H1 (cell line): ENCODE results near the gene SLC6A3.

Experiments used
- CEBPB ChIP-seq: IDR thresholded peaks from 2 replicates; pipeline ENCODE4 v1.6.1; 2012; ENCODE audit warnings: low read depth, low read length
- CHD2 ChIP-seq: IDR thresholded peaks from 2 replicates; pipeline ENCODE4 v1.6.1; 2012; ENCODE audit warnings: low read length, improper control_type of control experiment
- CTCF ChIP-seq, 3 experiments: IDR thresholded peaks; 1 replicate in 2 of 3; 2 replicates in 1 of 3; pipeline versions ENCODE4 v1.5.1 to v1.6.1; 2011; ENCODE audit warnings: low read length in 3 of 3, mild to moderate bottlenecking in 3 of 3, inconsistent platforms in 2 of 3, low read depth in 1 of 3, moderate library complexity in 1 of 3; ENCODE audit not compliant: insufficient read depth in 1 of 3; ENCODE audit errors: control extremely low read depth in 1 of 3
- EZH2 ChIP-seq: fragments of 200-600 bp; sonication (generic); IDR thresholded peaks from 2 replicates; pipeline ENCODE4 v1.7.1; 2012; ENCODE audit warnings: low read depth, mild to moderate bottlenecking, moderate library complexity, low read length, inconsistent platforms; ENCODE audit not compliant: severe bottlenecking
- JUND ChIP-seq: IDR thresholded peaks from 2 replicates; pipeline ENCODE4 v1.6.1; 2011; ENCODE audit warnings: mild to moderate bottlenecking, improper control_type of control experiment, low read length
- PHF8 ChIP-seq: fragments of 200-600 bp; sonication (generic); conservative IDR thresholded peaks from 2 replicates; pipeline ENCODE4 v1.7.1; 2012; ENCODE audit warnings: low read depth, mild to moderate bottlenecking, inconsistent platforms, low read length, moderate library complexity
- POLR2A ChIP-seq, 2 experiments: IDR thresholded peaks; 1 replicate in 1 of 2; 2 replicates in 1 of 2; pipeline ENCODE4 v1.6.1; 2011; ENCODE audit warnings: low read depth in 2 of 2, low read length in 2 of 2, mild to moderate bottlenecking in 2 of 2; ENCODE audit errors: control extremely low read depth in 1 of 2
- RXRA ChIP-seq: IDR thresholded peaks from 2 replicates; pipeline ENCODE4 v1.6.1; 2011; ENCODE audit warnings: low read depth, mild to moderate bottlenecking, low read length, moderate library complexity; ENCODE audit not compliant: insufficient read depth
- TAF1 ChIP-seq: IDR thresholded peaks from 2 replicates; pipeline ENCODE4 v1.6.1; 2011; ENCODE audit warnings: mild to moderate bottlenecking, low read depth, low read length

GRCh38 chr5:1380910-1381309 is 64.3 kb downstream of the SLC6A3 start:
- TF ChIP-seq CHD2 = no peak
- no peak for TF ChIP-seq POLR2A (IDR thresholded peaks at IDR 0.05; ENCODE audit: control extremely low read depth in 1 of 2, low read depth in 2 of 2, low read length in 2 of 2)
- TF ChIP-seq EZH2 = no peak
- no peak for TF ChIP-seq CTCF (IDR thresholded peaks at IDR 0.05; ENCODE audit: control extremely low read depth in 1 of 3, insufficient read depth in 1 of 3, low read depth in 1 of 3, low read length in 3 of 3)
- no peak for TF ChIP-seq RXRA
- no peak for TF ChIP-seq TAF1
- TF ChIP-seq PHF8 = no peak
- no peak for TF ChIP-seq JUND
- no peak for TF ChIP-seq CEBPB
